GM12878 (cell line): Measurements from ENCODE around the gene KAT2B.

Experiments
- CTCF ChIP-seq, 3 experiments: IDR thresholded peaks in 2 of 3; conservative IDR thresholded peaks in 1 of 3; 2 replicates each; pipeline ENCODE4 v1.5.1; 2011; ENCODE audit warnings: low read depth in 3 of 3, low read length in 3 of 3, mild to moderate bottlenecking in 3 of 3, control low read depth in 2 of 3, moderate library complexity in 2 of 3, inconsistent platforms in 1 of 3, mixed read lengths in 1 of 3; ENCODE audit not compliant: control insufficient read depth in 2 of 3, insufficient read depth in 1 of 3; ENCODE audit errors: extremely low read depth in 1 of 3
- GABPA ChIP-seq: IDR thresholded peaks from 2 replicates; pipeline ENCODE4 v1.6.1; 2014; ENCODE audit warnings: antibody characterized with exemption, low read depth, mild to moderate bottlenecking, inconsistent platforms
- RCOR1 ChIP-seq: conservative IDR thresholded peaks from 2 replicates; pipeline ENCODE4 v1.6.1; 2012; ENCODE audit warnings: low read depth, low read length, improper control_type of control experiment
- SMARCA5 ChIP-seq: fragments of 450-650 bp; IDR thresholded peaks from 2 replicates; pipeline ENCODE4 v1.6.1; 2017; ENCODE audit warnings: mild to moderate bottlenecking
- SP1 ChIP-seq: IDR thresholded peaks from one replicate; pipeline ENCODE4 v1.6.1; 2011; ENCODE audit warnings: low read depth, low read length

DNA sequence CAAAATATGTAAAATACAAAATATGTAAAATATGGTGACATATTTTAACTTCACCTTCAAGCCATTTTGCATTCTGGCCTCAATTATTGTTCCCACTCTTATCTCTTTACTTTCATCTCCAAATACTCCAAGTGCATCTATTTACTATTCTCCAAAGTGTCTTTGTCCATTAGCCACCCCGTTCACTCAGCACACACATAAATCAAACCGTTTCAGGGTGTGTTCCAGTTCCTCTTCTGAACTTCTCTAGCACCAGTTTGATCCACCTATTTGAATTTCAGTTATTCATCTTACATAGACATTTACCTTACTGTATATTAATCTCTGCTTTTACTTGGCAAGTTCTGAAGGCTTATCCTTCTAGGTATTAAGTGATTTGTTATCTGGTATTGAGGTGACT, 100.6 kb downstream of the KAT2B start:
- TF ChIP-seq CTCF (IDR thresholded peaks at IDR 0.05 in 2 of 3, conservative IDR thresholded peaks at IDR 0.05 in 1 of 3; ENCODE audit: control insufficient read depth in 2 of 3, extremely low read depth in 1 of 3, insufficient read depth in 1 of 3, low read depth in 3 of 3, low read length in 3 of 3) (no peak), SMARCA5 (no peak), GABPA (no peak), SP1 (no peak), RCOR1 (no peak)
